Middle frontal gyrus (tissue), 1 donor: ENCODE measurements around the gene GRID1.

Experiments
- DNase-seq: peaks from one replicate; pipeline ENCODE4 v3.0.0-alpha.2; 2015; ENCODE audit warnings: low spot score; ENCODE audit errors: extremely low spot score

Gene GRID1

GRCh38 chr10:85607043-85607695 lies 759.4 kb downstream of the GRID1 start:
- no peak for DNase-seq

- no peak for DNase-seq
Measured at GRCh38 chr10:85606401-85606800, 760.2 kb downstream of the GRID1 start.

GRCh38 chr10:85604884-85605283 lies 761.7 kb downstream of the GRID1 start:
- DNase-seq: no peak

GRCh38 chr10:85604136-85604725 lies 762.4 kb downstream of the GRID1 start:
- DNase-seq: no peak

- DNase-seq: no peak
Measured at GRCh38 chr10:85603151-85603940, 763.2 kb downstream of the GRID1 start.

- DNase-seq: no peak
Measured at GRCh38 chr10:85602713-85603112, 763.9 kb downstream of the GRID1 start.

GRCh38 chr10:85602306-85602705 lies 764.3 kb downstream of the GRID1 start:
- no peak for DNase-seq

GRCh38 chr10:85601526-85601925 lies 765.1 kb downstream of the GRID1 start:
- DNase-seq: no peak

- DNase-seq: no peak
Measured at GRCh38 chr10:85600744-85601081, 765.9 kb downstream of the GRID1 start.

GRCh38 chr10:85600026-85600743 lies 766.4 kb downstream of the GRID1 start:
- DNase-seq: no peak

GRCh38 chr10:85599081-85599480 lies 767.5 kb downstream of the GRID1 start:
- DNase-seq: no peak

GRCh38 chr10:85598646-85599045 lies 767.9 kb downstream of the GRID1 start:
- no peak for DNase-seq

- DNase-seq: no peak
Measured at GRCh38 chr10:85597006-85597405, 769.6 kb downstream of the GRID1 start.

GRCh38 chr10:85596389-85596788 lies 770.2 kb downstream of the GRID1 start:
- DNase-seq: no peak

GRCh38 chr10:85594239-85594638 lies 772.4 kb downstream of the GRID1 start:
- no peak for DNase-seq

- no peak for DNase-seq
Measured at GRCh38 chr10:85593226-85593772, 773.3 kb downstream of the GRID1 start.

GRCh38 chr10:85581371-85581770 lies 785.2 kb downstream of the GRID1 start:
- no peak for DNase-seq

- no peak for DNase-seq
Measured at GRCh38 chr10:85580585-85580984, 786.0 kb downstream of the GRID1 start.

- DNase-seq: no peak
Measured at GRCh38 chr10:85578860-85579259, 787.7 kb downstream of the GRID1 start.

- DNase-seq: no peak
Measured at GRCh38 chr10:85575441-85575840, 791.2 kb downstream of the GRID1 start.

GRCh38 chr10:85570871-85571270 lies 795.7 kb downstream of the GRID1 start:
- no peak for DNase-seq

- DNase-seq: no peak
Measured at GRCh38 chr10:85565381-85565780, 801.2 kb downstream of the GRID1 start.
